Panc1 (cell line): ENCODE results near the gene PIGH.

Experiments
- POLR2AphosphoS5 ChIP-seq: IDR thresholded peaks from 2 replicates; pipeline ENCODE4 v1.6.1; 2012; ENCODE audit warnings: mild to moderate bottlenecking, low read depth, low read length, moderate library complexity
- SIN3A ChIP-seq: IDR thresholded peaks from 2 replicates; pipeline ENCODE4 v1.6.1; 2012; ENCODE audit warnings: low read depth, mild to moderate bottlenecking, low read length, moderate library complexity, borderline replicate concordance; ENCODE audit not compliant: insufficient read depth
- TF ChIP-seq, protein P1 (sequence below): fragments of 450-650 bp; IDR thresholded peaks from 2 replicates; pipeline ENCODE4 v1.5.1; 2017; ENCODE audit warnings: mild to moderate bottlenecking

DNA sequence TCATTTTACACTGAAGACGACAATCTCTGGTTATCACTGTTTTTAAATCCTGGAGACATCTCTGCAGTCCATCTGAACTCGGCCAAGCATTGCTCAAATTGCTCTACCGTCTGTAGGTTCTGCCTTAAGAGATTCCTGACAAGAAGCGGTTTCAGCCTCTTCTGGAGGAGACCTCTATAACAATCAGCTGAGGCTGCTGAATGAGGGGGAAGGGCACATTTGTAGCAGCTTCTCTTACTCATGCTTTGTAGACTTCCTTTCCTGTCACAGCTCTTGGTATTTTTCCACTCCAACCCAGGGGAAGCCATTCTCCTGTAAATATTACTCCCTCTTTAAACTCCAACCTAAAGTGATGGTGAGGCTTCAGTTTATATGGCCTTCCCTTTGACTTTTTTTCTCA, 22.6 kb upstream of the PIGH start:
- TF ChIP-seq POLR2AphosphoS5 (no peak), SIN3A (no peak)
- TF ChIP-seq, protein P1, sequence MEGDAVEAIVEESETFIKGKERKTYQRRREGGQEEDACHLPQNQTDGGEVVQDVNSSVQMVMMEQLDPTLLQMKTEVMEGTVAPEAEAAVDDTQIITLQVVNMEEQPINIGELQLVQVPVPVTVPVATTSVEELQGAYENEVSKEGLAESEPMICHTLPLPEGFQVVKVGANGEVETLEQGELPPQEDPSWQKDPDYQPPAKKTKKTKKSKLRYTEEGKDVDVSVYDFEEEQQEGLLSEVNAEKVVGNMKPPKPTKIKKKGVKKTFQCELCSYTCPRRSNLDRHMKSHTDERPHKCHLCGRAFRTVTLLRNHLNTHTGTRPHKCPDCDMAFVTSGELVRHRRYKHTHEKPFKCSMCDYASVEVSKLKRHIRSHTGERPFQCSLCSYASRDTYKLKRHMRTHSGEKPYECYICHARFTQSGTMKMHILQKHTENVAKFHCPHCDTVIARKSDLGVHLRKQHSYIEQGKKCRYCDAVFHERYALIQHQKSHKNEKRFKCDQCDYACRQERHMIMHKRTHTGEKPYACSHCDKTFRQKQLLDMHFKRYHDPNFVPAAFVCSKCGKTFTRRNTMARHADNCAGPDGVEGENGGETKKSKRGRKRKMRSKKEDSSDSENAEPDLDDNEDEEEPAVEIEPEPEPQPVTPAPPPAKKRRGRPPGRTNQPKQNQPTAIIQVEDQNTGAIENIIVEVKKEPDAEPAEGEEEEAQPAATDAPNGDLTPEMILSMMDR, result no peak
